Prostate gland (tissue), 2 donors: ENCODE results near the gene IP6K2.

Experiments used
- POLR2A ChIP-seq: fragments of 450-650 bp; IDR thresholded peaks from one replicate; pipeline ENCODE4 v1.6.1; 2016; ENCODE audit warnings: antibody characterized with exemption, mild to moderate bottlenecking
- TF ChIP-seq, protein P1 (sequence below), 4 experiments: fragments of 200-600 bp in 2 of 4; fragments of 450-650 bp in 2 of 4; sonication (generic) in 2 of 4; IDR thresholded peaks; 1 replicate in 3 of 4; 2 replicates in 1 of 4; pipeline ENCODE4 v1.5.1; 2016 to 2019; ENCODE audit warnings: antibody characterized with exemption in 4 of 4, mild to moderate bottlenecking in 2 of 4, moderate library complexity in 2 of 4

DNA sequence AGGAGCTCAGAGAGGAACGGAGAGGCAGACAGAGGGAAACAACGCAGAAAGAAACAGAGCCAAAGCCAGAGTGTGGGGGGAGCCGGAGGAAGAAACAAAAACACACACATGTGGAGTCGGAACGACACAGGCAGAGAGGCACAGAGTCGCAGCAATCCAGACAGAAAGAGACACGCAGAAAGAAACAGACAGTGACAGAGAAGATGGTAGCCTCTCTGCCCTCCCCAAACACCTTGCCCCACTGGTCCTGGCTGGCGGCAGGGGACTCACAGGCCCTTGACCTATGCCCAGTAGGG lies 33.0 kb downstream of the IP6K2 start:
- TF ChIP-seq, protein P1, sequence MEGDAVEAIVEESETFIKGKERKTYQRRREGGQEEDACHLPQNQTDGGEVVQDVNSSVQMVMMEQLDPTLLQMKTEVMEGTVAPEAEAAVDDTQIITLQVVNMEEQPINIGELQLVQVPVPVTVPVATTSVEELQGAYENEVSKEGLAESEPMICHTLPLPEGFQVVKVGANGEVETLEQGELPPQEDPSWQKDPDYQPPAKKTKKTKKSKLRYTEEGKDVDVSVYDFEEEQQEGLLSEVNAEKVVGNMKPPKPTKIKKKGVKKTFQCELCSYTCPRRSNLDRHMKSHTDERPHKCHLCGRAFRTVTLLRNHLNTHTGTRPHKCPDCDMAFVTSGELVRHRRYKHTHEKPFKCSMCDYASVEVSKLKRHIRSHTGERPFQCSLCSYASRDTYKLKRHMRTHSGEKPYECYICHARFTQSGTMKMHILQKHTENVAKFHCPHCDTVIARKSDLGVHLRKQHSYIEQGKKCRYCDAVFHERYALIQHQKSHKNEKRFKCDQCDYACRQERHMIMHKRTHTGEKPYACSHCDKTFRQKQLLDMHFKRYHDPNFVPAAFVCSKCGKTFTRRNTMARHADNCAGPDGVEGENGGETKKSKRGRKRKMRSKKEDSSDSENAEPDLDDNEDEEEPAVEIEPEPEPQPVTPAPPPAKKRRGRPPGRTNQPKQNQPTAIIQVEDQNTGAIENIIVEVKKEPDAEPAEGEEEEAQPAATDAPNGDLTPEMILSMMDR (IDR thresholded peaks at IDR 0.05): no peak
- TF ChIP-seq POLR2A: no peak
